GM18502 (cell line): Measurements from ENCODE around the gene PNPLA2.

Experiments used
- ATAC-seq: cut with Tn5 transposase; IDR thresholded peaks from one replicate; pipeline ENCODE4 v1.9.1; 2021; ENCODE audit warnings: mild to moderate bottlenecking; ENCODE audit not compliant: unreplicated experiment, poor library complexity

Gene PNPLA2

DNA sequence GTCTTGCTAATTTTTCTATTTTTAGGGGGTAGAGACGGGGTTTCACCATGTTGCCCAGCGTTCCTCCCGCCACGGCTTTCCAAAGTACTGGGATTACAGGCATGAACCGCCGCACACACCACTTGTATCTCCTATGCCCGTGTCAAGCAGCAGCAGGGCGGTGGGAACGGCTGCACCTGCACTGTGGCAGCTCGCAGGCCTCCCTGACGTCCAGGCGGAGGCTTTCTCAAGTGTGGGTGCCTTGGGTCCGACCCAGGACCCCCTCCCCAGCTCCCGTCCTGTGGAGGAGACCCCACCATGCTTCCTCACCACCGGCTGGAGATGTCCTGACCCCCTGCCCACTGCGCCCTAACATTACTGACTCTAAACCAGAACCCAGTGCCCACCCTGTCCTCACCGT, 49.7 kb downstream of the PNPLA2 start:
- no peak for ATAC-seq

DNA sequence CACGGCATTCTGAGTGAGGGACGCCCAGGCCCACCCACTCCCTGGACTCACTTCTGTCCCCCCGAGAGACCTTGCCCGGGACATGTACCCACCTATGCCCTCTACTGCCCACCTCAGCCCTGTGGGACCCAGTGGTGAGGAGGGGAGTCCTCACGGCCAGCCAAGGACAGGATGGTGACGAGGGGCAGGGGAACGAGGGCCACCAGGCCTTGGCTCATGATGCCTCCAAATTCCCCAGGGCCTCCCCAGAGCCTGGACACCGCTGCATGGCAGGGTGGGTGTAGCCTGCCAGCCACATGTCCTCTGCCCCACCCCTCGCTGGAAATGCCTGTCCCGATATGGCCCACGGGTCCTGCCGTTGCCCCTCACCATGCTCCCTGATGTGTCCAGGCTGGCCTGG, 50.1 kb downstream of the PNPLA2 start:
- ATAC-seq, result no peak

DNA sequence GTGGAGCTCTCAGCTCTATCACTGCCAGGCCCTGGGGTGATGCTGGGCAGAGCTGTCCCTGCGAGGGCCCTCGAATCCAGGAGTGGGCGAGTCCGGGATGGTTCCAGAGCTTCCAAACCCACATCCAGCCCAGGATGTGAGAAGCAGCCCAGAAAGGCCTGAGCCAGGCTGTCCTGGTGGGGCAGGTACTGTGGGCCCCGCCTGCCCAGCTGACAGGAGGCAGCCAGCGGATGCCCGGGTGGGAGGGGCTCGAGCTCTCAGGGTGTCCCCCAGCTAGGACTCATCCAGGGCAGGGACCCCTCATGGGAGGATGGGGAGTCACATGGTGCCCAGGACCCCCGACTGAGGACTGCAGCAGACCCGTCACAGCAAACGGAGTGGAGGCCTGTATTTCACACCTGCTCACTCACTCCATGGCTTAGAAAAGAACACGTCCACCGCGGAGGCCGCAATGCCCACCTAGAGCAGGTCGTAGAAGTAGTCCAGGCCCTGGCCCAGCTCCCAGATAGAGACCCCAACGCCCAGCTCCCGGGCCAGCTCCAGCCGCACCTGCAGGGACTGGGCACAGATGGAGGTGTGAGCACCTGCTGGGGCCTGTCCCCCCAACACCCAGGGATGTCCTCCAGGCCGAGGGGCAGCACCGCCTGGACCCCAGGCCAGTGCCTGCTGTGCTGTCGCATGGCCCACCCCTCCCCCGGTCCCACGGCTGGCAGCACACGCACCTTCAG, 50.8 kb downstream of the PNPLA2 start:
- no peak for ATAC-seq

DNA sequence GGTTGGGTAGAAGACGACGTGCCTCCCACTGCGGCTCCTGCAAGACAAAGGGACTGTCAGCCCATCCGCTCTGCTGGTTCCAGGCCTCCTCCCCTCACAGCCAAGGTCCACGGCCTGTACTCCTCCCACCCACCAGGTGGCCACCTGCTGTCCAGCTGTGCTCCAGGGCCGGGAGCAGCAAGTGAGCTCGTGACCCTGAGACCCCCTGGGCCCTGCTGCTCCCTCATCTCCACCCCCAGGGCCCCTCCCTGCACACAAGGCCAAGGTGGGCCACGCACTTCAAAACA, 51.4 kb downstream of the PNPLA2 start:
- no peak for ATAC-seq

DNA sequence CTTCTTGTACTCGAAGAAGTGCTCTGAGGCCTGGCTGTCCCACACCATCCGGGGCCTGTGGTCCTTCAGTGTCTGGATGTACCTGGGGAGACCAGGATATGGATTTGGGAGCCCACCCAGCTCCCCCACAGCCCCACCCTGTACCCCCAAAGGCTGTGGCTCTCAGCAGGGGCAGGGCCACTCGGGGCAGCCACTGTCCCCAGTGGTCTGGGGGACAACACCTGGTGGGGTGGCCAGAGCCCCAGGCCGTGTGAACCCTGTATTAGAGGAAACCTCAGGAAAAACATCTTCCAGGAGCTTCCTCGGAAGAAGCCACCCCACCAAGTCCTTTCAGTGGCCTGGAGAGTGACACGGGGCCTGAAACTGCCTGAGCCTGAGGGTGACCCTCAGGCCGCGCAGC, 51.7 kb downstream of the PNPLA2 start:
- ATAC-seq, result no peak

DNA sequence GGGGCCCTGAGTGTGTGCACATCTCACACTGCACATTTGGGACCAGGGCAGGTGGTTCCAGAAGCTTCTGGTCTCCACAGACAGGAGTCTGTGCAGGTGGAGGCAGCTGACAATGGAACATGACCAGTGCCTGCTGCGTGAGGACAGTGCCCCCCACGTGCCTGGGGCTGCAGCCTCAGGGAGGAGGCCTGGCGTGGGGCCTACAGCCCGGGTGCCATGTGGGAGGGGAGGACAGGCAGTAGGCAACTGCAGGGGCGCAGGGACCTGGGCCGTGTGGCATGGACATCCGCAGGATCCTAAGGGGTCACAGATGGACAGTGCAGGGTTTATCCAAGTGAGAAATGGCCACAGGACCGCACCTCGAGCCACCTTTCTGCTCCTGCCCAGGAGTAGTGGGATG, 52.8 kb downstream of the PNPLA2 start:
- no peak for ATAC-seq

DNA sequence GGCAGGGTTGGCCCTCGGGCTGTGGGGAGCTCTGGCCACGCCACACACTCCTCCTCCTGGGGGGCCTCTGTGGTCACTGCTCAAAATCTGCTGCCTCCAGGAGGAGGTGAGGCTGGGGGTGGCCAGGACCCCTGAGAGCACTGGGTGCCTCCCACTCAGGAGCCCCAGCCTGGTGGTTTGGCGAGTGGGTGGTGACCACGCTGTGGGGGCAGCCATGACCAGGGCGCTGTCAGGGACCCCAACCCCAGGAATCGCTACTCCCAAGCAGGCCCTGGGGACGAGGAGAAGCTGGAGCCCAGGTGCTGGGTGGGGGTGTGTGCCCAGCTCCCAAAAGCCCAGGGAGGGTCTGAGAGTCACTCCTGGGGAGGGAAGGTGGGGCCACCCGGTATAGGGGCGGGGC, 54.1 kb downstream of the PNPLA2 start:
- no peak for ATAC-seq

DNA sequence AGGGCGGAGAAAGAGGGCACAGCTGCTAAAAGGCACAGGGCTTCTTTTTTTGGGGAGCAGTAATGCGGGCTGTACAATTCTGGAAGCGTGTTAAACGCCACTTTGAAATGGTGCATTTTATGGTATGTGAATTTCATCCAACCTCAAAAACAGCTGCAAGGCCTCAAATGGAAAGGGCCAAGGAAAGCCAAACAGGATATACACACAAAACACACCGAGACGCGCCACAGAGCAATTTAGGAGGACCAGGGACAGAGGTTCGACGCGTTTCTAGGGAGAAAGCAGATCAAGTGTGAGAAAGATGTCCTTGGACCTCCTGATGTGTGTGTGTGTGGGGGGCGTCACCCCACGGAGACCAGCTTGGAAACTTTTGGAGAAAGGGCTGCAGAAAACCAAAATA, 55.0 kb downstream of the PNPLA2 start:
- no peak for ATAC-seq
